Measurements from ENCODE around the gene CDPF1. TPM values are rescaled to one million over a fixed set of nuclear protein-coding genes. Genes with fewer than 3 reads are reported as not detected.

CDPF1 gene
- total and polyA plus RNA-seq, 9 donors, result 4.3 to 20.8 (median 11.5) TPM

DNA sequence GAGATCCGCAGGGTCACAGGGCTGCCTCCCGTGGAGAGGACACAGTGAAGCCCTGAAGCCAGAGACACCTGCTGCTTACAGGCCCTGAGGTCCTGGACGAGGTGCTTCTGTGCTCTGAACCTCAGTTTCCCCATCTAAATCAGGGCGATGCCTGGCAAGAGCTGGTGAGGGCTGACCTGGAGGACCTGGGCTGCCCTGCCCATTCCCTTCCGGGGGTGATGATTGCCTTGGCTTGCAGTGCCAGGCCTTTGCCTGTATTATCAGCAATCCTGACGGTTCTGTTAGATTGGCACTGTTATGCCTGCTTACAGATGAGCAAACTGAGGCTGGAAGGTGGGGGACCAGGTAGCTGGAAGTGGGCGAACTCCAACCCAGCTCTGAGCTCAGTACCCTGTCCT lies 38.8 kb upstream of the CDPF1 start:
- 81 to 88% (median 87%) methylated on average over 5 to 7 of the region's 7 CpGs for WGBS, 3 donors
- intact Hi-C loops (cut with DNase I), result no loop called here
- Histone ChIP-seq H3K4me3 (no peak overlapping the region), H3K27me3 (no peaks in the 10 kb centered on the region), H3K27ac (no peak overlapping the region), H3K9me3 (no peaks in the 10 kb centered on the region), H3K4me1 (ENCODE audit: insufficient read depth) (no peaks in the 10 kb centered on the region), H3K36me3 (no peaks in the 10 kb centered on the region)
- TF ChIP-seq EP300 (IDR thresholded peaks at IDR 0.05) (no peak), POLR2A (IDR thresholded peaks at IDR 0.05) (no peak)
- TF ChIP-seq, protein P1, sequence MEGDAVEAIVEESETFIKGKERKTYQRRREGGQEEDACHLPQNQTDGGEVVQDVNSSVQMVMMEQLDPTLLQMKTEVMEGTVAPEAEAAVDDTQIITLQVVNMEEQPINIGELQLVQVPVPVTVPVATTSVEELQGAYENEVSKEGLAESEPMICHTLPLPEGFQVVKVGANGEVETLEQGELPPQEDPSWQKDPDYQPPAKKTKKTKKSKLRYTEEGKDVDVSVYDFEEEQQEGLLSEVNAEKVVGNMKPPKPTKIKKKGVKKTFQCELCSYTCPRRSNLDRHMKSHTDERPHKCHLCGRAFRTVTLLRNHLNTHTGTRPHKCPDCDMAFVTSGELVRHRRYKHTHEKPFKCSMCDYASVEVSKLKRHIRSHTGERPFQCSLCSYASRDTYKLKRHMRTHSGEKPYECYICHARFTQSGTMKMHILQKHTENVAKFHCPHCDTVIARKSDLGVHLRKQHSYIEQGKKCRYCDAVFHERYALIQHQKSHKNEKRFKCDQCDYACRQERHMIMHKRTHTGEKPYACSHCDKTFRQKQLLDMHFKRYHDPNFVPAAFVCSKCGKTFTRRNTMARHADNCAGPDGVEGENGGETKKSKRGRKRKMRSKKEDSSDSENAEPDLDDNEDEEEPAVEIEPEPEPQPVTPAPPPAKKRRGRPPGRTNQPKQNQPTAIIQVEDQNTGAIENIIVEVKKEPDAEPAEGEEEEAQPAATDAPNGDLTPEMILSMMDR (IDR thresholded peaks at IDR 0.05), result no peak
- DNase-seq, result no peak

DNA sequence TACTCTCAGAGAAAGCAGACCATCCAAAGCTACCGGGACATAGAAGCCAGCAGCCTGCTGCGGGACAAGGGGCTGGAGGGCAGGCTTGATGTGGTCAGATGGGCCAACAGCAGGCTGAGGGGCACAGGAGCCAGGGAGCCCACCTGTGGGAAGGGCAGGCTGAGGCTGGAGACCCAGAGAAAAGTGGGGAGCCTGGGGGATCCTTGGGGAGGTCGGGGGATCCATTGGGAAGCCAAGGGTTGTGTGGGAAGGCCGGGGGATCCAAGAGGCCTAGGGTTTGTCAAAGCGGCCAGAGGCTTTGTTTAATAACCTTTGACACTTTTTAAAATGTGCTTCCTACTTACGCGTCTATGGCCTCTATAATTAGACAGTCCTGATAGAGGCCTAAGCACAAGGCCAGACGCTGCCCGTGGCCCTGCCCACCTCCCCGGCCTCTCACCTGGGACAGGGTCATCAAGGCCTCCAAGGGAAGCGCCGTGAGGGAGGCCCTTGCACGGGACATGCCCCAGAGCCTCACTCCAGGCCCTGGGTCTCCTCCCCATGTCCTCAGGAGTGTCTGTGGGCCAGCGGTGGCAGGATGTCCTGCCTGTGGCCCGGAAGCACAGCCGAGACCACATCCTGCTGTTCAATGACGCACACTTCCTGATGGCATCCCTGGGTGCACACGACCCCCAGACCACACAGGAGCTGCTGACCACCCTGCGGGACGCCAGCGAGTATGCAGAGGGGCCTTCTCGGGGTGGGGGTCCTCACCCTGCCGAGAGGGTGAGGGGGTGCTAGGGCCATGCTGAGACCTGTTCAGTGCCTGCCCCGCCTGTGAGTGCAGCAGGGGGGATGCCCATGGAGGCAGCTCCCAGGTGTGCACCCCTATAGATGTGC lies 38.0 kb upstream of the CDPF1 start:
- Histone ChIP-seq H3K4me3 (no peak overlapping the region), H3K27me3 (no peaks in the 10 kb centered on the region), H3K4me1 (ENCODE audit: insufficient read depth) (no peaks in the 10 kb centered on the region), H3K9me3 (no peaks in the 10 kb centered on the region), H3K27ac (no peak overlapping the region), H3K36me3 (no peaks in the 10 kb centered on the region)
- TF ChIP-seq, protein P1 (IDR thresholded peaks at IDR 0.05), result no peak
- TF ChIP-seq EP300 (IDR thresholded peaks at IDR 0.05) (no peak), POLR2A (IDR thresholded peaks at IDR 0.05) (no peak)
- DNase-seq, result no peak
- 77 to 85% (median 78%) methylated on average over 20 to 24 of the region's 24 CpGs for WGBS, 3 donors
- intact Hi-C loops (cut with DNase I), result no loop called here

DNA sequence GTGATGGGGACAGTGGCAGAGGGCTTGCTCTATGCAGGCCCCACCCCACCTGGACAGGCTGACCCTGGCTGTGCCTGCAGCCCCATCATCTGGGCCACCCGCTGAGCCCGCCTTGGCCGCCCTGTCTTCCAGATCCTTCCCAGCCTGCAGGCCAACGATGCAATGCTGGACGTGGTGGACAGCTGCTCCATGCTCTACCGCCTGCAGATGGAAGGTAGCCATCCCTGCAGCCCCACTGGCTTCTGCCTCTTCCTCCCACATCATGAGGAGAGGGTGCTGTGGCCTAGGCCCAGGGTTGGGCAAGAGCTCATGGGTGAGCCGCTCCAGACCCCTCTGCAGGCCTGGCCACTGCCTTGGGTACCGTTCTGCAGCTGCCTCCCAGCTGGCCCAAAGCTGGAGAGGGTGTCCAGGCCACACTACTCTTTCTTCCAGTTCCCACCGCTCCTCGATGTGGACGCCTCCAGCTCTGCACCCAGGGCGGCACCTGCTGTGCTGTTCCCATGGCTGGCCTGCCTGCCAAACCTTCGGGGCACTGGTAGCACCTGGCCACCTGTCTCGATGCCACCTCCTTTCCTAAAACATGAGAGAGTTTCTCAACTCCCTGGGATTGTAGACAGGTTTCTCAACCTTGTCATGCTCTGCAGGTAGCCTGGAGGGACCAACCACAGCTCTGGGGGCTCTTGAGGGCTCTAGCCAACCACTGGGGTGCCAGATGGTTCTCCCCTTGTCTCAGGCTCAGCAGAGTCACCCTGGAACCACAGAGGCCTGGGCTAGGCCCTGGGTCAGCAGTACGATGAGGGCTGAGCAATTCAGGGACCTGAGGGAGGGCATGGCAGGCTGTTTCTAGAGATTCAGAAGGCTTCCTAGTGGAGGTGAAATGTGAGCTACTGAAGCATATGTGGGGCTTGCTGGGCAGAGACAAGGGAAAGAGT lies 37.1 kb upstream of the CDPF1 start:
- Histone ChIP-seq H3K27ac (no peak overlapping the region), H3K36me3 (no peaks in the 10 kb centered on the region), H3K9me3 (no peaks in the 10 kb centered on the region), H3K4me3 (no peak overlapping the region), H3K27me3 (no peaks in the 10 kb centered on the region), H3K4me1 (ENCODE audit: insufficient read depth) (no peaks in the 10 kb centered on the region)
- TF ChIP-seq EP300 (IDR thresholded peaks at IDR 0.05), result no peak
- TF ChIP-seq, protein P1 (IDR thresholded peaks at IDR 0.05), result no peak
- TF ChIP-seq POLR2A (IDR thresholded peaks at IDR 0.05), result no peak
- intact Hi-C loops (cut with DNase I), result no loop called here
- DNase-seq, result no peak
- 89 to 92% (median 89%) methylated on average over 15 of the region's 15 CpGs for WGBS, 3 donors

DNA sequence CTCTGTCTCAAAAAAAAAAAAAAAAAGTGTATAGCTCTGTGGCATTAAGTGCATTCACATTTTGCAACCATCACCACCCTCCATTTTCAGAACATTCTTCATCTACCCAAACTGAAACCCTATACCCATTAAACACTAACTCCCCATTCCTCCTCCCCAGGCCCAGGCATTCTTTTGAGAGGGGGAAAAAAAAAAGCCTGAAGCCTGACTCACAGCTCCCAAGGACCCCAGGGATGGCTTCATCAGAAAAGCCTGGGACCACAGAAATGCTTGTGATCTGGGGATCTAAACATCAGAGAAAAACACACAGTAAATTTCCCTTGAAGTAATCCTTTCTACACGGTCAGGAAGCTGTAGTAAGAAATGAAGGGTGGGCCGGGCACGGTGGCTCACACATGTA lies 35.9 kb upstream of the CDPF1 start:
- no peaks in the 10 kb centered on the region for H3K36me3 ChIP-seq

More for the DNA sequence above, 35.9 kb upstream of the CDPF1 start:
- Histone ChIP-seq H3K4me1 (ENCODE audit: insufficient read depth) (no peaks in the 10 kb centered on the region), H3K9me3 (no peaks in the 10 kb centered on the region), H3K27ac (no peak overlapping the region), H3K27me3 (no peaks in the 10 kb centered on the region), H3K4me3 (no peak overlapping the region)
- intact Hi-C loops (cut with DNase I), result no loop called here
- WGBS, 3 donors, result 86 to 92% (median 88%) methylated on average over 3 of the region's 3 CpGs
- DNase-seq, result no peak
- no peak for TF ChIP-seq EP300 (IDR thresholded peaks at IDR 0.05)
- TF ChIP-seq, protein P1 (IDR thresholded peaks at IDR 0.05), result no peak
- no peak for TF ChIP-seq POLR2A (IDR thresholded peaks at IDR 0.05)
